Measurements from ENCODE around the gene PAK4.

Gene PAK4

DNA sequence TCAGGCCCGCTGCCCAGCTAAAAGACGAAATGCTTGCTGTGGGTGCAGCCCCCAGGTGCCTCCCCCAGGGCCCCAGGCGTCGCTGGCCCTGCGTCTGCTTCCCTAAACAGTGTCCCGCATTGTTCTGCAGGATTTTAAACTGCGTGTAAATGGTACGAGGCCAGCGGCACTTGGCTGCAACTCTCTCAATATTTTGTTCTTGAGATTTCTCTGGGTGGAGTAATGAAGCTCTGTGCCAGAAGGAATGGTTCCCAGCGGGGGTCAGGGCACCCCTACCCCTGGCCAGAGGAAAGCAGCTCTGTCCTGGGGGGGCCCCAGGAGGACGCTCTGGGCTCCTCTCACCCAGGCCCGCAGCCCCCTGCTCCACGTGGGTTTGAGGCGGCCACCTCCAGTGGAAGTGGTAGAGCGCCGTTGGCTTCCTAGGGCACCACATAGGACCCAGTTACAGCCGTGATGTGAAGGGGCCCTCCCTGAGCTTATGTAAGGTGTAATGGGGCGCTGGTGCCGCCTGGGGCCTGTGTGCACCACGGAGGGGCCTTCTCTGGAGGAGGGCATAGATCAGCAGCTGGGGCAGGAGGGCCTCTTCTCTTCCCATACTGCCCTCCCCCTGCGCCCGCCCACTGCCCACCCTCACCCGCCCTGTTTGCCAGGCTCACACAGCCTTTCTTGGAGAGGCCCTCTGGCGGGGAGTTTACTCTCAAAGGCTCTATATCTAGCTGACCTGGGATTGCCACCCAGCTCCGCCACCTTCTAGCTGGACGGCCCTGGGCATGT is 19.8 kb downstream of the PAK4 start:
- no peak for DNase-seq (ENCODE audit: low read depth in 3 of 3, low spot score in 1 of 3)

DNA sequence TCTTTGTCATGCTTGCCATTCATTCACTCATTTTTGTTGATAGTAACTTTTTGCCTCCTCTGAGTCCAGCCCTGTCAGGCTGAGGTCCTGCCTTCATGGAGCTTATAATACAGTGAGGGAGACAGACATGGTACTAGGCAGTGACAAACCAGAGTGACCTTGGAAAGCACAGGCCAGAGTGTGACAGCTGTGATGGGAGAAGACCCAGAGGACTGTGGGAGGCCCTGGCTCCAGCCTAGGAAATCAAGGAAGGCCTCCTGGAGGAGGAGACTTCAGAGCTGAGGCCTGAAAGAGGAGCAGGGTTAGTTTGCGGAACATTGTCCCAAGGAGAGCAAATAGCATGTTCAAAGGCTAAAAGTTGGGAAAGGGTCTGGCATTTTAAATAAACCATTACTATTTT is 20.5 kb downstream of the PAK4 start:
- no peak for DNase-seq (ENCODE audit: low read depth in 3 of 3, low spot score in 1 of 3)

DNA sequence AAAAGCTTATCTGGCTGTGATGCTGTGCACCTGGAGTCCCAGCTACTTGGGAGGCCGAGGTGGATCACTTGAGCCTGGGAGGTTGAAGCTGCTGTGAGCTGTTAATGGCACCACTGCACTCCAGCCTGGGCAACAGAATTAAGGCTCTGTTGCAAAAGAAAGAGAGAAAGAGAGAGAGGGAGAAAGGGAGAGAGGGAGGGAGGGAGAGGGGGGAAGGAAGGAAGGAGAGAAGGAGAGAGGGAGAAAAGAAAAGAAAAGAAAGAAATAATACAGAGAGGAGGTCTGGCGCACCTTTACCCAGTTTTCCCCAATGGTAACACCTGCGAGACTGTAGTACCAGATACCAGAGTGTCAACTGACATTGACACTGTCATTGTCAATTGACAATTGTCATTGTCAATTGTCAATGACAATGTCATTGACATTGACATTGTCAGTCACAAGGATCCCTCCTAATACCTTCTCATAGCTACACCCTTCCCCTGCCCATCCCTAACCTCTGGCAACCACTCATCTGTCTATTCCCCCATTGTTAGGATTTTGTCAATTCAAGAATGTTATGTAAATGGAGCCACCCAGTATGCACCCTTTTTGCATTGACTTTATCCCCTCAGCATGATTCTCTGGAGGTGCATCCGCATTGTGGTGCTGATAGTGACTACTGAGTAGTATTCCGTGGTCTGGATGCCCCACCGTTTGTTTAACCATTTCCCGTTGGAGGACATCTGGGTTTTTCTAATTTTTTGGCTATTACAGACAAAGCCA is 21.3 kb downstream of the PAK4 start:
- DNase-seq (ENCODE audit: low read depth in 3 of 3, low spot score in 1 of 3), result no peak

DNA sequence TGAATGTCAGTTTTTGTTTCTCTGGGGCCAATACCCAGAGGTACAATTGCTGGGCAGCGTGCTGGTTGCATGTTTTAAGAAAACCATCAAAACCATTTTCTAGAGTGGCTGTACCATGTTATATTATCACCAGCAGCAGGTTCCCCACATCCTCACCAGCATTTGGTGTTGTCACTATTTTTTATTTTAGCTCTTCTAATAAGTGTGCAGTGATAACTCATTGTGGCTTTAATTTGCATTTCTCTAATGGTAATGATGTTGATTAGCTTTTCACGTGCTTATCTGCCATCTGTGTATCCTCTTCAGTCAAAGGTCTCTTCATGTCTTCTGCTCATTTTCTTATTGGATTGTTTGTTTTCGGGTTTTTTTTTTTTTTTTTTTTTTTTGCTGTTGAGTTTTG is 21.9 kb downstream of the PAK4 start:
- no peak for DNase-seq (ENCODE audit: low read depth in 3 of 3, low spot score in 1 of 3)

DNA sequence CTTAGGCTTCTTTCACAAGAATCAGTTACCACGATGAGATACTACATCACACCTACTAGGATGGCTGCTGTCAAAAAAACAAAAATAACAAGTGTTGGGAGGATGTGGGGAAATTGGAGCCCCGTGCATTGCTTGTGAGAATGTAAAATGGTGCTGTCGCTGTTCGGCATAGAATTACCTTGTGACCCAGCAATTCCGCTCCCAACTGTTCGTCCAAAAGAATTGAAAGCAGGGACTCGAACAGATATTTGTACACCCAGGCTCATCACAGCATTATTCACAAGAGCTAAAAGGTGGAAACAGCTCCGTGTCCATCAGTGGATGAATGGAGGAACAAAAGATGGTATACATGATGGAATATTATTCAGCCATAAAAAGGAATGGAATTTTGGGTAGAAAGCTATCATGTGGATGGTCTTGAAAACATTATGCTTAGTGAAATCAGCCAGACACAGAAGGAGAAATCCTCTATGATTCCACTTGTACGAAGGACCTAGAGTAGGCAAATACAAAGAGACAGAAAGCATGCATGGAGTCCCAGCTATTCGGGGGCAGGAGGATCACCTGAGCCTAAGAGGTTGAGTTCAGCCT is 23.4 kb downstream of the PAK4 start:
- no peak for DNase-seq (ENCODE audit: low read depth in 3 of 3, low spot score in 1 of 3)

DNA sequence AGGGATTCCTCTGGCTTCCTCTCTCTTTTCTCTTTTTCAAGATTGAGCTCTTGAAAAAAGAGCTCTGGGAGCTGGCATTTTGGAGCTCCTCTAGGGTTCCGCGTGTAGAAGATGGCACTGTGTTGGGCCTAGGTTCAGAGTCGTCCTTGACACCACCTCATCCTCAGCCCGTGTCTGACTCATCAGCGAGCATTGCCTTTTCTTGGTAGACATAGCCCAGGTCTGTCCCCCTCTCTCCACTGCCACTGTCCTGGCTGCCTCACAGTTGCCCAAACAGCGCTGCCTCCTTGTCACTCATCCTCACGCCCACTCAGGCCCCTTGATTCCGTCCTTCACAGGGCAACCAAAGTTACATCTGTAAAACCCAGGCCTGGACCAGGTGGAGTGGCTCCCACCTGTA is 24.6 kb downstream of the PAK4 start:
- DNase-seq (ENCODE audit: low read depth in 3 of 3, low spot score in 1 of 3), result no peak

DNA sequence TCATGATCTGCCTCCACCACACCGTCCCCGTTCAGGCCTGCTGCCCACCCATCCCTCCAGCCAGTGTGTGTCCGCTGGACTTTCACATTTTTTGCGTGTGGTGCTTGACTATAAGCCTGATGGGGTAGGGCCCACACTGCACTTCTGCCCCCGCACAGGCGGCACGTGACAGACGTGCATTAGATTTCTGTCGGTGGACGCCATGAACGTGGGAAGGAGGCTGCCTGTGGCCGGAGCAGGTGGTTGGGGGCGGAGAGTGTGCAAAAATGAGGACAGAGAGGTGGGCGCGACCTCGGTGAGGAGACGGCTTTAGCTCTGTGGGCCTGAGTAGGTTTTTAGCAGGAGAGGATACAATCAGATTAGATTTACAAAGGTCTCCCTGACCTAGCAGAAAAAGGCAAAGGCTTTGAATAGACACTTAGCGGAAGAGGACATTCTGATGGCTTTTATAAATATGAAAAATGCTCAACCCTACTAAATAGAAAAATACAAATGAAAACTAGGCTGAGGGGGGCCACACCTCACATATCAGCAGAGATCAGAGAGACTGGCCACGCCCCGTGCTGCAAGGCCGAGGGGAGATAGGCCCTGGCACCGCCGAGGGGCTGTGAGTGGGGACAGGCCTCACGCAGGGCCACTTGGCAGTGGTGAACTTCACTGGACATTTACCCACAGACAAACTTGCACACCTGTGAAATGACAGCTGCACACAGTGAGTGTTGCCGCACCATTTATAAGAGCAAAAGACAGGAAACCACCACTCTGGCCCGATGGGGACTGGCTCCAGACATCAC is 25.4 kb downstream of the PAK4 start:
- DNase-seq (ENCODE audit: low read depth in 3 of 3, low spot score in 1 of 3), result no peak

DNA sequence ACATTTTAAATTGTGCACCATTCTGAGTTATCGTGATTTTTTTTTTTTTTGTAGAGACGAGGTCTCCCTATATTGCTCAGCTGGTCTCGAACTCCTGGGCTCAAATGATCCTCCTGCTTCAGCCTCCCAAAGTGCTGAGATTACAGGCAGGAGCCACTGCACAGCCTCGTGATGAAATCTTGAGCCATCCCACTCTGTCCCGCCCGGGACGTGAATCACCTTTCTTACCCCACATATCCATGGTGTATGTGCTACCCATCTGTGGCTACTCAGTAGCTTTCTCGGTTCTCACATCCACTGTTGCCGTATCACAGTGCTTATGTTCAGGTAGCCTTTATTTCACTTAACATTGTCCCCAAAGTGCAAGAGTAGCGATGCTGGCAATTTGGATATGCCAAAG is 26.5 kb downstream of the PAK4 start:
- DNase-seq (ENCODE audit: low read depth in 3 of 3, low spot score in 1 of 3), result no peak

DNA sequence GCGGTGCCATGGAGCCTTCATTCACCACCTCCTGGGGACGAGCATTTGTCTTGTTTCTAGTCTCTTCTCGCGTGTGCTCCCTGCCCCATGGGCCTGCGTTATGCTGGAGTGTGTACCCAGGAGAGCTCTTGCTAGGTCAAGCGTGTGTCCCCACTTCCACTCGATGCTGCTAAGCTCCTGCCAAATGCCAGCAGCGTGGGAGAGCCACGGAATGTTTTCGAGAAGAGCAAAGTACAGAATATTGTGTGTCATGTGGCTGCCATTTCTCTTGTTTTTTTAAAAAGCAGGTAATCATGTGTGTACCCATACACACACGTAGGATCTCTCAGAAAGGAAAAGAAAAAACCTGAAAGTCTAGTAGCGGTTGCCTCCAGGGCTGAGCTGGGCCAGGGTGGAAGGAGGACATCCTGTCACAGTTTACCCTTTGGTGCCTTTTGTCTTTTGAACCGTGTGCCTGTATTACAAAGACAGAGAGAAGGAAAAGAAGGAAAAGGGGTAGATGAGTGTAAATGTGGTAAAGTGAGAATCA is 28.6 kb downstream of the PAK4 start:
- DNase-seq (ENCODE audit: low read depth in 3 of 3, low spot score in 1 of 3), result no peak

DNA sequence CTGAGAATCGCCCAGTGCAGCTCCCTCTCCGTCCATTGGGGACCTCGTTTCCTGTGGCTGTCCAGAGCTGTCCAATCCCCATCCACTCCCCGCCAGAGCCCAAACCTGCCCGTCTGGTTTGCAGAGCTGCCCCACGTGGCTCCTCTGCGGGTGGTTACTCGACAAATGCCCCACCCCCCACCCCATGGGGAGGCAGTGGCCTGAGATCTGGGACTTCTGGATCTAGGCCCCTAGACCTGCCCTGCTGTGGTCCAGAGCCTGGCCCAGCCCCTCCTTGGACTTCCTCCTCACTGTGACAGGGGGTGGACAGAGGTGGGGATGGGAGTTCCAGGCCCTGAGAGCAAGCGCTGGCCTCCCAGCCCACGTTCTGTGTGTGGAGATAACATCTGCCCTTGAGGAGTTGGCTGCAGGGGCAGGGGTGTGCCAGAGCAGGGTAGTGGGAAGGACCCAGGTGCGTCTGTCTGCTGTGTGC is 29.1 kb downstream of the PAK4 start:
- DNase-seq (ENCODE audit: low read depth in 3 of 3, low spot score in 1 of 3), result no peak

DNA sequence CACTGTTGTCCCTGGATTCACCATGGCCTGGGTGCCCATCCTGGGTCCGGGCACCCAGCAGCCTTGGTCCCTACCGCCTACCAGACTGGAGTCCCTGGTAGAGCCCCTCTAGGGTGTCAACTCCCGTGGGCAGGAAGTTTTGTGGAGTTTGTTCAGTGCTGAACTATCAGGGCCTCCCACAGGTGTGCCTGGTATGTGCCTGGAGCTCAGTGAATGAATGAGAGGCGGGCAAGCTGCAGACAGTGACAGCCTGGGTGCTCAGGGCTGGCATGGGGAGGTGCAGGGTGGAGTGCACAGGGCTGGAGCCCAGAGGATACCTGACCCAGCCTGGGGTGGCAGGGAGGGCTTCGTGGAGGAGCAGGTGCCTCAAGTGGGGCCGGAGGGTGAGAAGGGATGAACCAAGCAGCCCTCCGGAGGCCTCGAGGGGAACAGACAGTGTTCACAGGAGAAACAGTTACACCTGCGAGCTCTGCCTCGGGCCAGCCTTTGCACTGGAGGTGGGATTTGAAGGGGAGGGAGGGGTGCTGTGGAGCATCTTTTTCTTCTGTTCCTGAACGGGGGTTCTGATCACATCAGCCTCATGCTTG is 29.6 kb downstream of the PAK4 start:
- DNase-seq (ENCODE audit: low read depth in 3 of 3, low spot score in 1 of 3), result no peak

DNA sequence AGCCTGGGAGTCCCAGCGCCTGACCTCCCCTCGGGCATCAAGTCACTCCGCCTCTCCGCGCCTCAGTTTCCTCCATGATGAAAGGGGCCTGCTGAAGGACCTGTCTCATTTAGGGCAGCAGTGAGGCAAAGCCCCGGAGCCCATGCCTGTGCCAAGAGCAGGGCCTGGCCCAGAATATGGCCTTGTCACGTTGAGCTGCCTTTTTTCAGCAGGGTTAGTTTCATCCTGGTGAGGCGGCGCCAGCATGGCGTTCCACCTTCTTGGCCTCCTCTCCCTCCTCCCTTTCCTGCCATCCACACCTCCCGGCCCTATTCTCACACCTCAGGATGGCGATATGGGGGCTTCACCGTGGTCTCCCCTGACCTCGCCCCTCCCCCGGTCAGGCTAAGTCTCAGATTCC is 30.2 kb downstream of the PAK4 start:
- DNase-seq (ENCODE audit: low read depth in 3 of 3, low spot score in 1 of 3), result no peak

DNA sequence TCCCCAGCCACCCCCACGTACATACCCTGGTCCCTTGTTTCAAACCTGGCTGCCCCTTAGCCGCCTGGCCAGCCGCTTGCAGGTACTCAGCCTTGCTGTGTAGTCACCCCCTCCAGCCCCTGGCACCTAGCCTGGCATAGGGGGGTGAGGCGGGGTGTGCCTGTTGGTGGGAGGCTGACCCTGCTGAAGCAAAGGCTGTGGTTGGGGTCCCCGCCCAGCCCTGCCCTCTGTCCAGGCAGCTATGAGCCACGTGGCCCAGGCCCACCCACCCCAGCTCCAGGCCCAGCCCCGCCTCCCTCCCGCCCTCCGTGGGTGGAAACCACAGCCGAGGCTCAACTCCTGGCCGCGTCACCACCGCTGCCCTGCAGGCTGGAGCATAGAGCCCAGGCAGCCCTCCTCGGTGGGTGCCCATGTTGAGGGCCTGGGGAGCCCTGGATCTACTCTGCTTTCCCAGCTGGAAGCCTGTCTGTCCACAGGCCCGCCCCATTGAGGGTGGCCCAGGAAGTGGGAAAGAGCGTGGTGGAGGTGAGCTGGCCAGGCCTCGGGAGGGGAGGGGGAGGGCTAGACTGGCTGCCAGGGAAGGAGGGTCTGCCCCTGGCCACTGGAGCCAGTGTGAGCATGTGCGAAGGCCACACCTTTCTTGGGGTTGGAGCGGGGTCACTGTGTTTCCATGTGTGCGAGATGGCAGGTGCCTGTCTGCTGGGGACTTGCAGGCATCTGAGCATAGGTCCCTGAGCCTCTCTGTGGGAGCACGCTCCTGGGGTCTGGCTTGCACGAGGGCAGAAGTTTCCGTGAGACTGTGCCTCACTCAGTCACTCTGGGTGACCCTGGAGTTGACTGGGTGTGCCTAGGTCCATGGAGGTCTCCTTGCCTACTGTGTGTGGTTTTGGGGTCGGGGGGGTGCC is 31.0 kb downstream of the PAK4 start:
- DNase-seq (ENCODE audit: low read depth in 3 of 3, low spot score in 1 of 3), result no peak

DNA sequence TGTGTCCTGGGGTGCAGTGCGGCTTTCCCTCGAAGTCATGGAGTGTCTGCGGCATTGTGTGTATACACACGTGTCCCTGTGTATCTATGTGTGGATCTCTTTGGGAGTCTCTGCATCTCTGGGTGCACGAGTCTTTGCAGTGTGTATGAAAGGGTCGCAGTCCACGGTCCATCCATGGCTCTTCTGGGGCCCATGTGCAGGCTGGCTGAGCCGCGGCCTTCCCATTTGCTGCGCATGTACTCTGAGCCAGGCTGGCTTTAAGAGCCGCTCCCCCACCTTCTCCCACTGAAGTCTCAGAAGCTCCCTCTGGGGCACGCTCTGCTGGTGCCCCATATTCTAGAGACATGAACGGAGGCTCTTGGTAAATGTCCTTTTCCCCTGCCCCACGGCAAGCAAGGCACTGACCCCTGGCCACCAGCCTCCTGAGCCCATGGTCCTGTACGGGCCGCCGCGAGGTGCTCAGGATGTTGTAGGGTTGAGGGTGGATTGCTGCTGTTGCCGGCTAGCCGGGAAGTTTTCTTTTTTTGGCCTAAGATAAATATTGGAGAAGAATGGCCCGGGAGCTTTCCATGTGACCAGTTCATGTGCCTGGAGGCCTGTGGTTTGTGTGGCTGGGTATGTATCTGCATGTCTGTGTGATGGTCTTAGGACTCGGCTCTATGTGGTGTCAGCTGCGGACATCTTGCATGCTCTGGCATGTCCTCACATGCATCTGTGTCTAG is 31.9 kb downstream of the PAK4 start:
- no peak for DNase-seq (ENCODE audit: low read depth in 3 of 3, low spot score in 1 of 3)

DNA sequence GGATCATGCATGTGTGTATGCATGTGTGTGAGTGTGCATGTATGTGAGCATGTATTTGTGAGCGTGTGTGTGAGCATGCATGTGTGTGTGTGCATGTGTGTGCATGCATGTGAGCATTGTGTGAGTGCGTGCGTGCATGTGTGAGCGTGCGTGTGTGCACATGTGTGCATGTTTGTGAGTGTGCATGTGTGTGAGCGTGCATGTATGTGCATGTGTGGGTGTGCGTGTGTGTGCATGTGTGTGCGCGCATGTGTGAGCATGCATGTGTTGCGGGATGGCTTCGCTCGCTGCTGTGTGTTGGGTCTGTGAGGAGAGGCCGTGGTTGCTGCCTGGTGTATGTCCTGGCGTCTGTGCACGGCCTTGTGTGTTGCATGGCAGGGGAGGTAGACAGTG is 32.4 kb downstream of the PAK4 start:
- DNase-seq (ENCODE audit: low read depth in 3 of 3, low spot score in 1 of 3), result no peak

DNA sequence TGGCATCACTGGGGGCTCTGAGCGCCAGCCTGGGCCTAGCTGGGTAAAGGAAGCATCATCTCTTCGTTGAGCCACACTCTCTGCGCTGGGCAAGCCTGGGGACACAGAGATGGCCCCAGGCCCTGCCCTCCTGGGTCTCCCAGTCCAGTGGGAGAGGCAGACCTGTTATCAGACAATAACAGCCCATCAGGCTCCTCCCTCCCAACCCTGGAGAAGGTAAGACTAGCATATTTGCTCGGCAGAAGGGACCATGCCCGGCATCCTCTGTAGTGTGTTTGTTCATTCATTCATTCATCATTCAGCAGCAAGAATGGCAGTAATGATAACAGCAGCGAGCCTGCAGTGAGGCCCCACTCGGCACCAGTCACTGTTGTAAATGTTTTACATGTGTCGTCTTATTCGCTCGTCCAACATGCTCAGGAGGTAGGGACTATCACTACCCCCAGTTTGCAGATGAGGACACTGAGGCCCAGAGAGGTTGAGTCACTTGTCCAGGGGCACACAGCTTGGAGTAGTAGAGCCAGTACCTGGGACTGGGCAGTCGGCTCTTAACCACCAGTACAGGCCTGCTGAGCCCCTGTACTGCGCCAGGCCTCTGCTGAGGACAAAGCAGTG is 33.2 kb downstream of the PAK4 start:
- no peak for DNase-seq (ENCODE audit: low read depth in 3 of 3, low spot score in 1 of 3)

DNA sequence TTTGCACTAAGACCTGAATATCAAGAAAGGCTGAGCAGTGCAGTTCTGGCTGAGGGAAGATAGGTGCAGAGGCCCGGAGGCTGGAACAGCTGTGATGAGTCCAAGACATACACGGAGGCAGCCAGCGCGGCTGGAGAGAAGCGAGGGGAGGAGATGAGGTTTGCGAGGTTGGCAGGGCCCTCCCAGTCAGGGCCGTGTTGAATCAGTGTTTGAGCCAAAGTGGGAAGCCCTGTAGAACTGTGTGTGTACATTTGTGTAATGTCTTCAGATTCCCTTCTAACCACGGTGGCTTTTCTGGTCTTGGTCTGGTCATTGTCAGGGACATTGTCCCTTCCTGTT is 34.9 kb downstream of the PAK4 start:
- DNase-seq (ENCODE audit: low read depth in 3 of 3, low spot score in 1 of 3), result no peak

DNA sequence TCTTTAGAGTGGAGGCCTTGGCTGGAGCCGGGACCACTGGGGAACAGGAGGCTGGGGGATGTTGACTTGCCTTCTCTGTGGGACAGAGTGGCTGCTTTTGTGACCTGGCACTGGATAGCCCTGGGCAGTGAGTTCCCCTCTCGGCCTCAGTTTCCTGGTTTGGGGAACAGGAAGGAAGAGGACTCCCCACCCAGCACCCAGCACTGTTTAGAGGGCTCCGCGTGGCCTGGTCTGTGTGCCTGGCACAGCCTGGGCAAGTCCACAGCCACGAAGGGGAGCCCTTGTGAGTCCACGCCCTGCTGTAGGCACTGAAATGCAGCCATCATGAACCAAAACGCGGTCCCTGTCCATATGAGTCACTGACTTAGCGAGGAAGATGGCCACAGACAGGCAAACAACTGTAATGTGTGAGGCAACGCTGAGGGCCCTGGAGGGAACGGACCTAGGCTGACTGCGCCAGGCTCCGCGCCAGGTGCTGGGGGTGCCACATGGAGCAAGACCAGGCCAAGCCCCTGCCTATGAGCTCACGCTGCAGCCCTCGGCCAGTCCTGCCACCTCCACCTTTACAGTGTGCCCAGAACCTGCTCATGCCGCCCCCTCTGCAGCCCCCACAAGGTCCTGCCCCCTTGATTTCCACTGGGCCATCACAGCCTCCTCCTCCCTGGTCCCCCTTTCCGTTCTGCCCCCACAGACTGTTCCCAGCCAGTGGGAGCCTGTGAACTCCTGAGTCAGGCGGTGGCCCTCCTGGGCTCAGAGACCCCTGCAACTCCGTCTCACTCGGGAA is 35.5 kb downstream of the PAK4 start:
- DNase-seq (ENCODE audit: low read depth in 3 of 3, low spot score in 1 of 3), result no peak
